HG02943 (cell line): ENCODE measurements around the gene TMEM178B.

Source experiments
- ATAC-seq: cut with Tn5 transposase; IDR thresholded peaks from one replicate; pipeline ENCODE4 v1.9.1; 2021; ENCODE audit warnings: mild to moderate bottlenecking, low read depth, moderate library complexity; ENCODE audit not compliant: unreplicated experiment

The TMEM178B gene

DNA sequence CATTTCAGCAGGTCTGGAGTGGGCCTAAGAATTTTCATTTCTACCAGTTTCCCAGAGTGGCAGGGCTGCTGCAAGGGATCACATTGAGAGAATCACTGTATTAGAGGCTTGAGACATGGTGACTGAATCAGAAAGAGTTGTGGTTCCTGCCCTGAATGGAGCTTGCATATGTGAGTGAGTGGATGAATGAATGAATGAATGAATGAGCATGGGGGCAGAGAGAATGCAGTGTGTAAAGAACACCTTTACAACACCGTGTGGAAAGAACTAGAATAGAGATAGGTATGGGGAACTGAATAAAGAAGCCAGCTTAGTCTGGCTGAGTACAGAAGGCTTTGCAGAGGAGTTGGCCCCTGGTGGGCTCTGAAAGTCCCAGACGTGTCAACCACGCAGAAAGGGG, 334.6 kb downstream of the TMEM178B start:
- ATAC-seq, result no peak

DNA sequence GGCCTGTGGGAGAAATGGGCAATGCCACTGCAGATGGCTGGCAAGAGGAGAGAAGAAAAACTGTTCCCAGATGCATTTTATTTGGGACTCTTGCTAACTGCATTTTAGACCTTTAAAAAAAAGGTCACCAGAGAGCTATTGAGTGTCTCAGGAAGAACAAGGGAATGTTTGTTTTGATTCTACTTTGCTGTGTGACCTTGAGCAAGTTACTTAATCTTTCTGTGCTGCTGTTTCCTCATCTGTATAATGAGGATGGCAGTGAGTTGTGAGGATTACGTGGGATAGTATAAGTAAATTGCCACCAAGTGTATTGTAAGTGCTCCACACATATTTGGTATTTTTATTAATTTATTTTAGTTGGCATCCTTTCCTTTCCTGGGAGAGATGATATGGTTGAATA, 335.4 kb downstream of the TMEM178B start:
- no peak for ATAC-seq

- ATAC-seq, result no peak
These were observed 336.0 kb downstream of the TMEM178B start for GRCh38 chr7:141409801-141410329.

DNA sequence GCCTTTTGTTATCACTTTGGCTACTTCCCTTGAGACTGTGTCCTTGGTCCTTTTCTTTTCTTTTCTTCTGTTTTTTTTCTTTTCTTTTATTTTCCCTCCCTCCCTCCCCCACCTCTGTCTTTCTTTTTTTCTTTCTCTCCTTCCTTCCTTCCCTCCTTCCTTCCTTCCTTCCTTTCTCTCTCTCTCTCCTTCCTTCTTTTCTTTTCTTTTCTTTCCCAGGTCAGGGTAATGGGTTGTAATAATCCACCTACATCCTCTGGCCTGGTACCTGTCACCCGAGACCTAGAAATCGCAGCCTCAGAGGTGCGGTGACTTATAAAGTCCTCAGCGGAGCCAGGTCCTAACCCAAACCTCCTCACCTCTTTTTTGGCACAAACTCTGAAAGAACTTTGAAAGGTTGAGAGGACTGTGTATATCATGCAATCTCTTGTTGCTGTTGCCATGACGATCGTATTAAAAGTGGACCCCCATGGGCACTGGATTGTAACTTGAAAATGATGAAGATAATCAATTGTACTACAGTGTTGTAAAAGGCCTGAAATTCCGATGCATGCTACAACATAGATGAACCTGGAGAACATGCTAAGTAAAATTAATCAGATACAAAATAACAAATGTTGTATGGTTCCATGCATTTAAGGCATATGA, 336.6 kb downstream of the TMEM178B start:
- ATAC-seq, result no peak

GRCh38 chr7:141411133-141411532, 337.3 kb downstream of the TMEM178B start:
- no peak for ATAC-seq

DNA sequence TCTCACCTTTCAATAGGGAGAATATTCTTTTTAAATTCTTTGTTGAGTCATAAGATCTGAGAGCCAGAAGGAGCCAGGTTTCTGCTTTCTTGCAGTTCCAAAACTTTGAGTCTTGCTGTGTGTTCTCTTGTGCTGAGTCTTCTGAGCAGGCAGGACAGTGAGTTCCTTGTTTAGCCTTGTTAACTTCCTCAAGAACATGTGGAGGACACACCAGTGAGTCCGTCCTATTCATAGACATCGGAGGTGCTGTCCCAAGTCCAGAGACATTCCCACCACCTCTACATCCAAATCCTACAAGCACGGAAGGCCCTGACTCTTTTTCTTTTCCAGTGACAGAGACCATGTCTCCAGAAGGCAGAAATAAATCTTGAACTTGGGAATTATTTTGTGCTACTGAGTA, 342.1 kb downstream of the TMEM178B start:
- no peak for ATAC-seq

- ATAC-seq, result no peak
These were observed 342.9 kb downstream of the TMEM178B start for GRCh38 chr7:141416650-141417270.

- no peak for ATAC-seq
These were observed 343.6 kb downstream of the TMEM178B start for GRCh38 chr7:141417506-141417905.

GRCh38 chr7:141418066-141418465, 344.2 kb downstream of the TMEM178B start:
- ATAC-seq, result no peak

DNA sequence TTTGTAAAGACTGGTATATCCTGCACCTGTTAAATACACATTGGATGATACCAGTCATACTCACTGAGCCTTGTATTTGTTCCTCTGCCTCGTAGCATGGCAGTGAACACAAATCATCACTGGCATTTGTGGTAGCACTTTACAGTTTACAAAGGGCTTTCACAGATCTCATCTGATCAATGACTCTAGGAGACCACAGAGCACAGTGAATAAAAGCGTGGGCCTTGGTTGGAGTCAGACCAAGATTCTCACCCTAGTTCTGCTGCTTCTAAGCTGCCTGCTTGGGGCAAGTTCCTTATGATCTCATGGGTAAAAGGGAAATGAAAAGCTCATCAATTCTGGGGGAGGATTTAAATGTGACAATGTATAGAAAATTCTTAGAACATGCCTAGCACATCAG, 347.4 kb downstream of the TMEM178B start:
- no peak for ATAC-seq

DNA sequence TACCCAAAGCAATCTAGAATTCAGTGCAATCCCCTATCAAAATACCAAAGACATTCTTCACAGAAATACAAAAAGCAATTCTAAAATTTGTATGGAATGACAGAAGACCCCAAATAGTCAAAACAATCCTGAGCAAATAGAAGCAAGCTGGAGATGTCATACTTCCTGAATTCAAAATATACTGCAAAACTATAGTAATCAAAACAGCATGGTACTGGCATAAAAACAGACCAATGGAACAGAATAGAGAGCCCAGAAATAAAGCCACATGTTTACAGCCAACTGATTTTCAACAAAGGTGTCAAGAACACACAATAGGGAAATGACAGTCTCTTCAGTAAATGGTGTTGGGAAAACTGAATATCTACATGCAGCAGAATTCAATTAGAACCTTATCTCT, 353.3 kb downstream of the TMEM178B start:
- no peak for ATAC-seq

DNA sequence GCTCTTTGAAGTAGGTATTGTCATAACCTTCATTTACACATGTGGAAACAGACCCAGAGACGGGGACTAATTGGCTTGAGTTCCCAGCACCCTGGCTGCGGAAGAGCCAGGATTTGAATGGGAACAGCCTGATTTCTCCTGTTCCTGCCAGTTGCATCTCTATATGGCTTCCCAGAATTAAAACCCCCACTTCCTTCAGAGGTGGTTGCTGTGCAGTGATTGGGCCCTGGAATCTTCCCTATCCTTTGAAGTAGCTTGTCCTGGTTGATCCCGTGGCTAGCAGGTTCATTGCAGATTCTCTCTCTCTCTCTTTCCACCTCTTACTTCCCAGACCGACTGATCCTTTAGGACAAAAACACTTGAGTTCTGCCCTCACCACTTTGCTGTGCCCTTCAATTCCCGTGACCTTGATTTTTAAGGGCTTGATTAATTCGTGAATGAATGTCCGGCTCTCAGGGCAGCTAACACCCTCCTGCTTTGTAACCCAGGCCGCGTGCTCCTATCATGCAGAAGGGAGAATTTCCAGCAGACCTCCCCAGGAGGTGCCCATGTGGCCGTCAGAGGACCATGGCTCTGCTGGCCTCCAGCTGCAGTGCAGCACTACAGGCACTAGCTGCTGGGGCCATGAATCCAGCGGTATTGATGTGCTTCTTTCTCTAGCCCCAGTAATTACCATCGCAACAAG, 356.7 kb downstream of the TMEM178B start:
- ATAC-seq, result no peak

DNA sequence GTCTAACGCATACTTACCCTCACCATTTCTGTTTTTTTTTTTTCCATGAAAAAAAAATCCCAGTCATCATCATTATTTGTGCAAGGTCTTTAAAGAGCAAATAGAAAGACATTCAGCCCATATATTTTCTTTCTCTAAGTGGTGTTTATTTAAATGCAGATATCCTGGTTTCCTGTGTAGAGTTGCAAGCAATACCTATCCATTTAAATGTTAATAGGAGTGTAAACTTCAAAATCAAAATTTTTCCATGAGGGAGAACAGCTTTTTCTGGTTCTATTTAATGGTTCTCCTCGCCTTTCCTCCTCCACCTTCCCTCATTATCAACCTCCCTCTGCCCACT, 357.2 kb downstream of the TMEM178B start:
- no peak for ATAC-seq

DNA sequence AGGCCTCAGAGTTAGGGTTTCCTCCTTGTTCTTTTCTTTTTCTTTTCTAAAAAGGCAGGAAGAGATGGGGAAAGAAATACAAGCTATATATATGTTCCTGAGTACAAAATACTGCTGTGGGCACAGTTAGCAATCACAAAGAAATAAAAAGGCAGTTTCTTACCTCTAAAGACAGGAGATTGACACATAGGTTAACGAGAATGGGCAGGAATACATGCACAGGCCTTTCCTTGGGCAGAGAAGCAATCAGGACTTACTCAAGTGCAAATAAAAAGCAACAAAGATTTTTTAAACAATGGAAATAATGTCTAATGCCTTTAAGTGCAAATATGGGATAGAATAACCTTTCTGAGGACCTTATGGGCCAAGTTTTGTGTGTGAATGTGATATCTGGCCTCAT, 357.8 kb downstream of the TMEM178B start:
- no peak for ATAC-seq

DNA sequence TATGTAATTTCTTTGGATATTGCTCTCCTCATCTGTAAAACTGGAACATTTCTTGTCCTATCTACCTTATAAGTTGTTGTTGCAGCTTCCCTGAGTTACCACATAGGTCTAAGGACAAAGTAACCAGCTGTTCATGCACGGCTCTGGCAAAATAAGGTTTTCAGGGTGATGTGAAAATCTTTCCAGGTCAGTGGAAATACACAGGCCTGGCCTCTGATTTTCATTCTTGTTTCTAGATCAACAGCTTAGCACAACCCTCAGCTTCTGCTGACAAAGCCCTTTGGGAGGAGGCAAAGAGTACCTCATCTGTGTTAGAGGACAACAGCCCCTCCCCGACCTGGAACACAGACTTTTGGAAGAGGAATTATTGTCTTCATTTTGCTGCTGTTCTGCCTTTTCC, 359.8 kb downstream of the TMEM178B start:
- ATAC-seq, result no peak

- ATAC-seq, result no peak
These were observed 362.3 kb downstream of the TMEM178B start for GRCh38 chr7:141436139-141436538.

GRCh38 chr7:141436575-141437075, 362.8 kb downstream of the TMEM178B start:
- ATAC-seq, result no peak

DNA sequence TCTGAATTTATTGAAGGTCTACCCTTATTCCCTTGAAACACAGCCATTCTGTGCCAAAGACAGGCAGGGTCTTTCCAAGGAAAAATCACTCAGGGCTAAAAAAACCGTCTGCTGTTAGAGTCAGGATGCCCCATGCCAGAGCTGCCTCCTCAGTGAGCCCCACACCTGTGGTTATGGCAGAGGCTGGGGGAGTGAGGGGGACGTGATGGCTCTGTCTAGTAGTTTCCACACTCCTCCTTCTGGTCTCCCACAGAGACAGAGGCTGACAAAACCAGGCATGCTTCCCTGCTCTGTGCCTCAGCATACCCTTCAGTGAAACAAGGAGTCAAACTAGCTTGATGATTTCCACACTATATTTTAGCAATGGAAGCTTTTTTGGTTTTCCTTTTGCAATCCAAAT, 365.3 kb downstream of the TMEM178B start:
- no peak for ATAC-seq

GRCh38 chr7:141439776-141440175, 365.9 kb downstream of the TMEM178B start:
- ATAC-seq, result no peak

- no peak for ATAC-seq
These were observed 368.2 kb downstream of the TMEM178B start for GRCh38 chr7:141441837-141442627.

- no peak for ATAC-seq
These were observed 368.9 kb downstream of the TMEM178B start for GRCh38 chr7:141442781-141443180.
